Chondrocyte (in vitro differentiated cells): ENCODE data around the gene OR10A3. TPM values are rescaled to one million over a fixed set of nuclear protein-coding genes. Genes with fewer than 3 reads are reported as not detected.
"Not testable (repeated sequence)": the region's sequence is repeated elsewhere in the genome, so short reads cannot be mapped to it uniquely, and the experiment has no call there.

Experiments
- DNase-seq: peaks from one replicate; pipeline ENCODE4 v3.0.0; 2021; ENCODE audit warnings: mixed read lengths, low spot score
- H3K27ac Mint-ChIP-seq: one replicate; pipeline ENCODE4 v1.8.0; 2021; ENCODE audit warnings: mild to moderate bottlenecking, moderate library complexity, mixed read lengths; ENCODE audit not compliant: unreplicated experiment
- H3K27me3 Mint-ChIP-seq: 2 replicates; pipeline ENCODE4 v1.8.0; 2021; ENCODE audit warnings: low read depth, mixed read lengths
- H3K36me3 Mint-ChIP-seq: 2 replicates; pipeline ENCODE4 v1.8.0; 2021; ENCODE audit warnings: low read depth, mixed read lengths
- H3K4me1 Mint-ChIP-seq: 2 replicates; pipeline ENCODE4 v1.8.0; 2021; ENCODE audit warnings: low read depth, mild to moderate bottlenecking, mixed read lengths
- H3K4me3 Mint-ChIP-seq: one replicate; pipeline ENCODE4 v1.8.0; 2021; ENCODE audit warnings: mild to moderate bottlenecking, moderate library complexity, mixed read lengths; ENCODE audit not compliant: unreplicated experiment
- H3K9me3 Mint-ChIP-seq: 2 replicates; pipeline ENCODE4 v1.8.0; 2021; ENCODE audit warnings: low read depth, mixed read lengths
- CTCF ChIP-seq: fragments of 200-600 bp; sonication (generic); IDR thresholded peaks from 2 replicates; pipeline ENCODE4 v1.5.0; 2021; ENCODE audit warnings: antibody characterized with exemption, mild to moderate bottlenecking, moderate library complexity
- long read RNA-seq: library from polyadenylated mRNA; stranded (forward); transcript quantifications from one replicate; pipeline ENCODE4 v2.0.0, GENCODE V29; 2021
- total RNA-seq: library from RNA; stranded (reverse); gene quantifications from 3 replicates; pipeline ENCODE4 v1.2.1, GENCODE V29; 2021

Gene OR10A3
- not detected in 3 replicates for total RNA-seq
- long read RNA-seq: 0 reads

- Mint-ChIP-seq H3K27me3 (peaks cover 7% of the 10 kb centered on the region), H3K36me3 (peaks cover 2% of the 10 kb centered on the region), H3K4me1 (no peaks in the 10 kb centered on the region), H3K9me3 (peaks cover 23% of the 10 kb centered on the region), H3K4me3 (no peak within 1 kb of the TSS), H3K27ac (no peak within 1 kb of the TSS)
- no peak for TF ChIP-seq CTCF
- DNase-seq: no peak
Measured at GRCh38 chr11:7941608-7942007, at the start of gene OR10A3. TSS of gene OR10A3 (minus strand) at chr11:7941708. CDS start at chr11:7939520, 2,188 bp downstream.

- not testable (repeated sequence) for H3K36me3 Mint-ChIP-seq, H3K9me3 Mint-ChIP-seq, H3K27me3 Mint-ChIP-seq, DNase-seq
- peak overlapping the region; percentile 85 for H3K4me3 Mint-ChIP-seq
- peak overlapping the region; percentile 84 for H3K27ac Mint-ChIP-seq
- peaks cover 42% of the 10 kb centered on the region for H3K4me1 Mint-ChIP-seq
Measured at GRCh38 chr11:7987560-7987883, 46.0 kb upstream of the OR10A3 start.

GRCh38 chr11:7986768-7987559 lies 45.5 kb upstream of the OR10A3 start, which contains the start of gene EIF3F:
TSS of gene EIF3F (plus strand) at chr11:7987337. CDS start at chr11:7987353, 16 bp downstream.
- peaks cover 8% of the 10 kb centered on the region for H3K36me3 Mint-ChIP-seq
- peak within 1 kb of the TSS; percentile 92 for H3K27ac Mint-ChIP-seq
- peak; percentile 97 for TF ChIP-seq CTCF
- no peaks in the 10 kb centered on the region for H3K9me3 Mint-ChIP-seq
- H3K27me3 Mint-ChIP-seq: no peaks in the 10 kb centered on the region
- peak within 1 kb of the TSS; percentile 85 for H3K4me3 Mint-ChIP-seq
- DNase-seq: no peak
- H3K4me1 Mint-ChIP-seq: peaks cover 42% of the 10 kb centered on the region

- no peak overlapping the region for H3K4me3 Mint-ChIP-seq
- no peak for TF ChIP-seq CTCF
- peaks cover 30% of the 10 kb centered on the region for H3K4me1 Mint-ChIP-seq
- no peaks in the 10 kb centered on the region for H3K9me3 Mint-ChIP-seq
- DNase-seq: no peak
- no peaks in the 10 kb centered on the region for H3K27me3 Mint-ChIP-seq
- peaks cover 3% of the 10 kb centered on the region for H3K36me3 Mint-ChIP-seq
- no peak overlapping the region for H3K27ac Mint-ChIP-seq
Measured at GRCh38 chr11:7983832-7984590, 42.5 kb upstream of the OR10A3 start.

GRCh38 chr11:7982582-7983119 lies 41.1 kb upstream of the OR10A3 start:
- H3K9me3 Mint-ChIP-seq: no peaks in the 10 kb centered on the region
- no peak overlapping the region for H3K4me3 Mint-ChIP-seq
- no peak overlapping the region for H3K27ac Mint-ChIP-seq
- peaks cover 27% of the 10 kb centered on the region for H3K4me1 Mint-ChIP-seq
- DNase-seq: no peak
- no peaks in the 10 kb centered on the region for H3K36me3 Mint-ChIP-seq
- no peaks in the 10 kb centered on the region for H3K27me3 Mint-ChIP-seq
- no peak for TF ChIP-seq CTCF
